Sigmoid colon (tissue), 7 donors: ENCODE measurements around the gene DCP1A. TPM values are rescaled to one million over a fixed set of nuclear protein-coding genes. Genes with fewer than 3 reads are reported as not detected.
"Not testable (repeated sequence)": the region's sequence is repeated elsewhere in the genome, so short reads cannot be mapped to it uniquely, and the experiment has no call there.

Source experiments
- DNase-seq: peaks from one replicate; pipeline ENCODE4 v3.0.0-alpha.2; 2019
- H3K27ac ChIP-seq, 4 donors: fragments of 200-600 bp; sonication (generic); one replicate each; pipeline ENCODE4 v1.5.1; 2016 to 2019; ENCODE audit warnings: mild to moderate bottlenecking in 1 of 4
- H3K27me3 ChIP-seq, 3 donors: fragments of 200-600 bp; sonication (generic); one replicate each; pipeline ENCODE4 v1.5.1; 2019; ENCODE audit warnings: mild to moderate bottlenecking in 1 of 3
- H3K36me3 ChIP-seq, 4 donors: fragments of 200-600 bp; sonication (generic); one replicate each; pipeline ENCODE4 v1.5.1; 2016 to 2019
- H3K4me1 ChIP-seq, 4 donors: fragments of 200-600 bp; sonication (generic); one replicate each; pipeline ENCODE4 v1.5.1; 2017 to 2019
- H3K4me3 ChIP-seq, 4 donors: fragments of 200-600 bp; sonication (generic); one replicate each; pipeline ENCODE4 v1.5.1; 2017 to 2019; ENCODE audit warnings: mild to moderate bottlenecking in 2 of 4, moderate library complexity in 1 of 4
- H3K9me3 ChIP-seq, 4 donors: fragments of 200-600 bp in 3 of 4; sonication (generic) in 3 of 4; one replicate each; pipeline versions ENCODE4 v1.5.1 to v1.6.1; 2013 to 2019
- CTCF ChIP-seq, 4 experiments: fragments of 450-650 bp in 3 of 4; fragments of 200-600 bp in 1 of 4; IDR thresholded peaks; one replicate each; pipeline ENCODE4 v1.5.1; 2016 to 2019; ENCODE audit warnings: antibody characterized with exemption in 4 of 4, mild to moderate bottlenecking in 3 of 4, moderate library complexity in 2 of 4
- EP300 ChIP-seq, 4 donors: sonication (generic); formaldehyde crosslinking; IDR thresholded peaks; one replicate each; pipeline ENCODE4 v1.6.1; 2017; ENCODE audit warnings: antibody characterized with exemption in 4 of 4
- POLR2A ChIP-seq, 2 donors: fragments of 450-650 bp; IDR thresholded peaks; one replicate each; pipeline ENCODE4 v1.6.1; 2016; ENCODE audit warnings: antibody characterized with exemption in 2 of 2, mild to moderate bottlenecking in 2 of 2, moderate library complexity in 2 of 2
- POLR2AphosphoS5 ChIP-seq, 4 donors: sonication (generic); formaldehyde crosslinking; IDR thresholded peaks; one replicate each; pipeline ENCODE4 v1.6.1; 2017; ENCODE audit warnings: antibody characterized with exemption in 4 of 4
- WGBS, 2 donors: extraction: QIAGEN DNeasy Blood & Tissue Kit; methylation state at CpG; one replicate each; pipeline ENCODE4 v1.1.7; 2013; 5-methylcytosine and 5-hydroxymethylcytosine counted together
- intact Hi-C: fragments of 100-400 bp; cut with DNase I; formaldehyde crosslinking; loops from one replicate; pipeline ENCODE4 v1.15.1; 2023
- polyA plus RNA-seq, 3 donors: library from polyadenylated mRNA; stranded (reverse); fragments of 200-250 nt; gene quantifications; one replicate each; pipeline ENCODE4 v1.2.3, GENCODE V29; 2013
- total RNA-seq, 4 donors: library from RNA; depleted of rRNA; stranded (reverse); fragments of >200 nt; gene quantifications; one replicate each; pipeline ENCODE4 v1.1.0, GENCODE V29; 2016
- donor health status: healthy with polysubstance abuse.
- donor health status: Bipolar disorder and iron deficiency.
- donor health status: healthy.

The DCP1A gene
- total and polyA plus RNA-seq, 7 donors: 4.8 to 32.7 (median 21.0) TPM

- intact Hi-C loops: no loop called here
- H3K27ac ChIP-seq: no peak overlapping the region
- 88 to 91% methylated on average over 4 of the region's 4 CpGs for WGBS, 2 donors
- no peaks in the 10 kb centered on the region for H3K36me3 ChIP-seq
- H3K9me3 ChIP-seq: no peaks in the 10 kb centered on the region
- DNase-seq: no peak
- H3K4me1 ChIP-seq: no peaks in the 10 kb centered on the region
- no peak overlapping the region for H3K4me3 ChIP-seq
- TF ChIP-seq POLR2A (IDR thresholded peaks at IDR 0.05) (no peak), CTCF (IDR thresholded peaks at IDR 0.05) (no peak), POLR2AphosphoS5 (IDR thresholded peaks at IDR 0.05) (no peak), EP300 (IDR thresholded peaks at IDR 0.05) (no peak)
- no peaks in the 10 kb centered on the region for H3K27me3 ChIP-seq
These were observed 68.7 kb downstream of the DCP1A start for GRCh38 chr3:53278667-53279066.

- Histone ChIP-seq H3K9me3 (no peaks in the 10 kb centered on the region), H3K36me3 (no peaks in the 10 kb centered on the region), H3K27me3 (no peaks in the 10 kb centered on the region), H3K4me3 (no peak overlapping the region), H3K27ac (no peak overlapping the region), H3K4me1 (peaks cover 0 to 13% (median 10%) of the 10 kb centered on the region in 4 donors)
- DNase-seq: peak; percentile 6
- WGBS, 2 donors: 40 to 53% methylated on average over 5 of the region's 5 CpGs
- intact Hi-C loops: no loop called here
- no peak for TF ChIP-seq POLR2A (IDR thresholded peaks at IDR 0.05)
- no peak for TF ChIP-seq CTCF (IDR thresholded peaks at IDR 0.05)
- no peak for TF ChIP-seq EP300 (IDR thresholded peaks at IDR 0.05)
- TF ChIP-seq POLR2AphosphoS5 (IDR thresholded peaks at IDR 0.05): no peak
These were observed 72.3 kb downstream of the DCP1A start for GRCh38 chr3:53274938-53275605.

- no peak overlapping the region for H3K27ac ChIP-seq
- H3K9me3 ChIP-seq: no peaks in the 10 kb centered on the region
- H3K36me3 ChIP-seq: no peaks in the 10 kb centered on the region
- DNase-seq: no peak
- 81 to 87% methylated on average over 10 of the region's 10 CpGs for WGBS, 2 donors
- peaks cover 0 to 26% (median 19%) of the 10 kb centered on the region in 4 donors for H3K4me1 ChIP-seq
- H3K4me3 ChIP-seq: no peak overlapping the region
- TF ChIP-seq POLR2A (IDR thresholded peaks at IDR 0.05) (no peak), EP300 (IDR thresholded peaks at IDR 0.05) (no peak), POLR2AphosphoS5 (IDR thresholded peaks at IDR 0.05) (no peak), CTCF (IDR thresholded peaks at IDR 0.05) (no peak)
- H3K27me3 ChIP-seq: no peaks in the 10 kb centered on the region
- intact Hi-C loops: no loop called here
These were observed 74.1 kb downstream of the DCP1A start for GRCh38 chr3:53273146-53273670.

GRCh38 chr3:53269888-53270880, 77.2 kb downstream of the DCP1A start:
- TF ChIP-seq POLR2AphosphoS5 (IDR thresholded peaks at IDR 0.05): peak; percentile 66 to 88 (median 76)
- TF ChIP-seq EP300 (IDR thresholded peaks at IDR 0.05): peak in 3 of 4 donors; percentile 68 to 70 (median 69)
- no peak for TF ChIP-seq POLR2A (IDR thresholded peaks at IDR 0.05)
- no peak overlapping the region for H3K4me3 ChIP-seq

GRCh38 chr3:53269193-53269592, 78.2 kb downstream of the DCP1A start:
- H3K9me3 ChIP-seq, H3K36me3 ChIP-seq, H3K4me3 ChIP-seq, H3K27me3 ChIP-seq, DNase-seq, intact Hi-C loops: not testable (repeated sequence)
- peaks cover 0 to 26% (median 19%) of the 10 kb centered on the region in 4 donors for H3K4me1 ChIP-seq
- peak overlapping the region; percentile 85 to 93 (median 90) for H3K27ac ChIP-seq
- WGBS, 2 donors: 82 to 92% methylated on average over 11 of the region's 11 CpGs

More at GRCh38 chr3:53269888-53270880, 77.2 kb downstream of the DCP1A start:
- peak overlapping the region; percentile 85 to 93 (median 90) for H3K27ac ChIP-seq
- intact Hi-C loops: no loop called here
- H3K36me3 ChIP-seq: no peaks in the 10 kb centered on the region
- peaks cover 0 to 26% (median 19%) of the 10 kb centered on the region in 4 donors for H3K4me1 ChIP-seq
- no peaks in the 10 kb centered on the region for H3K27me3 ChIP-seq
- H3K9me3 ChIP-seq: no peaks in the 10 kb centered on the region
- DNase-seq: peak; percentile 97
- WGBS, 2 donors: 31 to 33% methylated on average over 12 of the region's 12 CpGs
